GM12864 (cell line): ENCODE results near the gene CNTFR.
A peak's percentile ranks its signal among the peaks of the same experiment; 100 is the strongest.

Experiments
- DNase-seq: peaks from one replicate; pipeline ENCODE4 v3.0.0-alpha.2; 2011; ENCODE audit warnings: low read depth
- H3K4me3 ChIP-seq: 2 replicates; pipeline ENCODE4 v1.5.1; 2011; ENCODE audit warnings: mild to moderate bottlenecking, low read depth, low read length, control low read depth
- CTCF ChIP-seq: IDR thresholded peaks from 2 replicates; pipeline ENCODE4 v1.5.1; 2011; ENCODE audit warnings: low read depth, mild to moderate bottlenecking, moderate library complexity, low read length, control low read depth, inconsistent platforms; ENCODE audit errors: missing control alignments

Gene CNTFR

GRCh38 chr9:34611811-34612787 lies 22.6 kb upstream of the CNTFR start, which contains the start of gene RPP25L:
Gene RPP25L, minus strand, starts transcription at chr9:34612097. Its CDS starts 801 bp downstream, at chr9:34611296.
- no peak for TF ChIP-seq CTCF
- peak within 1 kb of the TSS; percentile 72 for H3K4me3 ChIP-seq
- no peak for DNase-seq

GRCh38 chr9:34611251-34611810 lies 21.8 kb upstream of the CNTFR start:
- no peak for TF ChIP-seq CTCF
- no peak for DNase-seq
- H3K4me3 ChIP-seq = peak overlapping the region; percentile 72

GRCh38 chr9:34610434-34611206 lies 21.1 kb upstream of the CNTFR start:
- DNase-seq = no peak

GRCh38 chr9:34607331-34607730 lies 17.8 kb upstream of the CNTFR start:
- no peak for TF ChIP-seq CTCF
- H3K4me3 ChIP-seq = no peak overlapping the region
- DNase-seq = no peak

More at GRCh38 chr9:34610434-34611206, 21.1 kb upstream of the CNTFR start:
- no peak for TF ChIP-seq CTCF
- peak overlapping the region; percentile 72 for H3K4me3 ChIP-seq

DNA sequence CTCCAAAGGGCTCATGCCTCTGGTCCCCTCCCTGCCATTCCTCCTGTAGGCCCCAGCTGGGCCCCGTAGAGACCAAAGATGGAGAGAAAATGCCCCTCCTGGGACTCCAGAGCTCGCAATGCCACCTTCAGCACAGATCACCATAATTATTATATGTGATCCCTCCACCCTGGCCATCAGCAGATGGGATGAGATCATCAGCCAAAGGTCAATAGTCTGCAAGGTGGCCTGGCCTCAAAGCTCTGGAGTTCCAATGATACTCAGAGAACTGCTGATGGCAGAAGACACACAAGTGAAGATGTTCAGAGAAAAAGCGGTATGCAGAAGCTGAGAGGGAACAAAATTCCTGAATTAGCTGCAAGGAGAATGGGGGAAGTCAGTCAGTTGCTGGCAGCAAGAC lies 17.4 kb upstream of the CNTFR start:
- no peak for DNase-seq
- H3K4me3 ChIP-seq = no peak overlapping the region
- TF ChIP-seq CTCF = no peak

GRCh38 chr9:34606190-34606589 lies 16.7 kb upstream of the CNTFR start:
- no peak for TF ChIP-seq CTCF
- no peak for DNase-seq
- no peak overlapping the region for H3K4me3 ChIP-seq
